GM18507 (cell line): Measurements from ENCODE around the gene RAVER1.
A peak's percentile ranks its signal among the peaks of the same experiment; 100 is the strongest.
"Not testable (repeated sequence)": the region's sequence is repeated elsewhere in the genome, so short reads cannot be mapped to it uniquely, and the experiment has no call there.

ENCODE experiments used
- DNase-seq: peaks from one replicate; pipeline ENCODE4 v3.0.0; 2011; ENCODE audit warnings: low read depth; ENCODE audit not compliant: insufficient read length; ENCODE audit errors: extremely low spot score
- FAIRE-seq: peaks from 2 replicates; lab custom pipeline; 2011; peaks lifted over from hg19 to GRCh38; lab: Jason Lieb, UNC

Gene RAVER1

GRCh38 chr19:10332965-10333757 is at the start of gene RAVER1:
RAVER1 (minus strand) TSS chr19:10333529; CDS start chr19:10333507, 22 bp downstream.
- DNase-seq (peak; percentile 99), FAIRE-seq (peak; percentile 94)

DNA sequence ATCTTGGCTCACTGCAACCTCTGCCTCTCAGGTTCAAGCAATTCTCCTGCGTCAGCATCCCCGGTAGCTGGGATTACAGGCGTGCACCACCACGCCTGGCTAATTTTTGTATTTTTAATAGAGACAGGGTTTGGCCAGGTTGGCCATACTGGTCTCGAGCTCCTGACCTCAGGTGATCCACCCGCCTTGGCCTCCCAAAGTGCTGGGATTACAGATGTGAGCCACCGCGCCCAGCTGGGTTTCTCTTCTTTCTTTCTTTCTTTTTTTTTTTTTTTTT is 49.8 kb upstream of the RAVER1 start:
- DNase-seq, FAIRE-seq: not testable (repeated sequence)

DNA sequence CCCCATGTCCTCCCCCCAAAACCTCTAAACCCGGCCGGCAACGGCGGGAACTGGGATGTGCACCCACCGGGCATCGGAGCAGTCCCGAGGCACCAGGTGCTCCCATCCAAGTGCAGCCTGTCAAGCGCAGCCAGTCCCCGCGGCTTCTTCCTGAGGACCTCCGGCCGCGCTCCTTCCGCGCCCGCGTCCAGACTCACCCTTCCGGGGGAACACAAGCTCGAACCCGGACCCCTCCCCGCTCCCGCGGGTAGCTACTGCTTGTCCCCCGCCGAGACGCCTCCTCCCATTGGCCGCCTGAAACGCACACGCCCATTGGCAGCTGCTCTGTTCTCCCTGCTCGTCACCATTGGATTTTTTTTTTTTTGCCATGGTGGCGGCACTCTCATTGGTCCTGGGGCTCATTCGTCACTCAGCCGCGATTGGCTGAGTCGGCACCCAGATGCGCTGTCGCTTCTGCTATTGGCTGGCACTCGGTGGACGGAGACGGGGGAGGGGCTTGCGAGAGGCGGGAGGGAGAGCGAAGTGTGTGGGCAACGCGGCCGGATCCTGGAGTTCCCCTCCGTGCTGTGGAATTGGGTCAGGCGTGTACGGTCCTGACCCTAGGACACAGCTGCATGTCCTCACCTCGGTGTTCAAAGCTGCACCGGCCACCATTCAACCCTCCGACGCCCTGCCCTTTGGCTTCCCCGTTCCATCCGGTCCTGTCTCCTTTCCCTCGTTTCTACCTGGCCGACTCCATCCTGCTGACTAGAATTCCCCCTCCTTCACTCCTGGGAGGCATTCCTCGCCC is 47.2 kb upstream of the RAVER1 start, which contains the start of gene TYK2:
Gene TYK2, minus strand, starts transcription at position 260 of the 790 bp plus-strand sequence. CDS start 2,166 bp downstream, outside the sequence.
- peak; percentile 100 for DNase-seq
- FAIRE-seq = peak; percentile 100

DNA sequence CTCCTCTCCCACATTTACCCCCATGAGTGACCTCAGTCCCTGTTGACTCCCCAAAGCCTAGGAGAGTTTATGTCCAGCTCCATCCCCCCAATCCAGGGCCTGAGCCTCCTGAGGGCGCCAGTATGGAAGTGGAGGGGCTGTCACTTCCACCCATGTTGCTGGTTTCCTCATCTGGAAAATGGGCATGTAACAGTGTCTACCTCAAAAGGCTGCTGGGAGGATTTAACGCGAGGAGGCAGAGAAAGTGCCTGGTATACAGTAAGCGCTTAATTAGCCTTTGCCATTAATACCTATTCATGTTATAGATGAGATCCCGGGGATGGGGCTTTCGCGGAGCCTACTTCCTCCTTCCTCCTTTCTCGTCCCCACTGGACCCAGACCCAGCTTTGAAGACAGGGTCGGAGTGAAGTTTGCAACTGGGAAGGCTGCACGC is 46.6 kb upstream of the RAVER1 start:
- FAIRE-seq (peak; percentile 29), DNase-seq (no peak)

- FAIRE-seq = no peak
- DNase-seq = no peak
Observed at GRCh38 chr19:10378124-10378523, 44.8 kb upstream of the RAVER1 start.

GRCh38 chr19:10377140-10377640 is 43.9 kb upstream of the RAVER1 start:
- not testable (repeated sequence) for FAIRE-seq, DNase-seq

DNA sequence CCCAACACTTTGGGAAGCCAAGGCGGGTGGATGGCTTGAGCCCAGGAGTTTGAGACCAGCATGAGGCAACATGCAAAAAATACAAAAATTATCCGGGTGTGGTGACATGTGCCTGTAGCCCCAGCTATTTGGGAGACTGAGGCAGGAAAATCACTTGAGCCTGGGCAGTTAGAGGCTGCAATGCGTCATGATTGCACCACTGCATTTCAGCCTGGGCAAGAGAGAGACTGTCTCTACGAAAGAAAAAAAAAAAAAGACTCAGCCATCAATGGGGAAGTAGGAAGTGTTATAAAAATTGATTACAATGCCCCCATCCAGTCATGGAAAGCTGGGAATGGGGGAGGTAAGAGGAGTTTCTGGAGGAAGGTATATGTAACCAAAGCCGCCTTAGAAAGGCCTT is 41.6 kb upstream of the RAVER1 start:
- no peak for DNase-seq
- no peak for FAIRE-seq

DNA sequence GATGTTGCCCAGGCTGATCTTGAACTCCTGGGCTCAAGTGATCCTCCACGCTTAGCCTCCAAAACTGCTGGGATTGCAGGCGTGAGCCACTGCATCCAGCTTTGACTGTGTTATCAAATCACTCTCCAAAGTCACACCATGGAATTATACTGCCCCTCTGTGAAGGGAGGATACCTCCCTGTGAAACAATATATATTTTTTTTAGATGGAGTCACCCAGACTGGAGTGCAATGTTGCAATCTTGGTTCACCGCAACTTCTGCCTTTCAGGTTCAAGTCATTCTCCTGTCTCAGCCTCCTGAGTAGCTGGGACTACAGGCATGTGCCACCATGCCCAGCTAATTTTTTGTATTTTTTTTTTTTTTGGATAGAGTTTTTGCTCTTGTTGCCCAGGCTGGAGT is 39.4 kb upstream of the RAVER1 start:
- no peak for DNase-seq
- FAIRE-seq = no peak

DNA sequence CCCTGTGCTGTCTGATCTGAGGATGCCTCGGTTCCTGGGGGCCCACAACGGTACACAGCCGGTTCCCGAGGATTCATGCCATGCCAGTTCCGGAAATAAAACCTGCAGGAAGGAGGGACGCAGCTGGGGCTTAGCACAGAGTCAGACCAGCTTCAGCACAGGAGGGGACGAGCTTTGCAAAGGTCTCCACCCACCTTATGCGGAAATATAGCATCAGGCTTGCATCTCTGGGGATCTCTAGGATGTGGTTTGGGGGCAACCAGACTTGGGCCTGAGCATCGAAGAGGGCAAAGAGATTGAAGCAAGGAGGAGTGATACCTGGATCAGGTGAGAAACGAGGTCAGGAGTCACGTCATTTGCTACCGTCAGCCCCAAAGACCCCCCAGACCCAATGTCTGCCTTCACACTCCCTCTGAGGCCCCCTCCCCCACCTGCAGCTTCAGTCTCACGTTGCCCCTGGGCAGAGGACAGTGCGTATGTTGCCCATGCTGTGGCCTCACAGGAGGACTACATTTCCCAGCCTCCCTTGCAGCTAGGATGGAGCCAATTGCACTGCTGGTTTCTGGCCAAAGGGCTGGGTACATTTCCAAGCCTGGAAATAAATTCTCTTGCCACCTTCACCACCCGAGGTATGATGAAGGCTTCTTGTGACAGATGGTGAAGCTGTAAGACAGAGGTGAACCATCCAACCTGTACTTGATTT is 34.9 kb upstream of the RAVER1 start:
- no peak for FAIRE-seq

DNA sequence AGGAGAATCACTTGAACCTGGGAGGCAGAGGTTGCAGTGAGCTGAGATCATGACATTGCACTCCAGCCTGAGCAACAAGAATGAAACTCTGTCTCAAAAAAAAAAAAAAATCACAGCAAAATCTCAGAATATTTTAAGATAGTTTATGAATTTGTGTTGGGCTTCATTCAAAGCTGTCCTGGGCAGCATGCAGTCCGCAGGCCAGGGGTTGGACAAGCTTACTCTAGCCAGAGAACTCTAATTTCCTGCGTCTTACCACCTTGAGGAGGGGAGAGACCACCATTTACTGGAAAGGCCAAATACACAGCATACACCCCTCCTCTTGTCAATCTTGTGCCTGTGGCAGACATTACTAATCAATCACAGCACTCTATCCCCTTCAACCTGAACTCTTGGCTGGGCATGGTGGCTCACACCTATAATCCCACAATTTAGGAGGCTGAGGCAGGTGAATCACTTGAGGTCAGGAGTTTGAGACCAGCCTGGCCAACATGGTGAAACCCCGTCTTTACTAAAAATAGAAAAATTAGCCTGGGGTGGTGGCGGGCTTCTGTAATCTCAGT is 33.7 kb upstream of the RAVER1 start:
- FAIRE-seq, DNase-seq: not testable (repeated sequence)

More for the DNA sequence above, 34.9 kb upstream of the RAVER1 start:
- DNase-seq = no peak

GRCh38 chr19:10365518-10365917 is 32.2 kb upstream of the RAVER1 start:
- FAIRE-seq (no peak), DNase-seq (no peak)

DNA sequence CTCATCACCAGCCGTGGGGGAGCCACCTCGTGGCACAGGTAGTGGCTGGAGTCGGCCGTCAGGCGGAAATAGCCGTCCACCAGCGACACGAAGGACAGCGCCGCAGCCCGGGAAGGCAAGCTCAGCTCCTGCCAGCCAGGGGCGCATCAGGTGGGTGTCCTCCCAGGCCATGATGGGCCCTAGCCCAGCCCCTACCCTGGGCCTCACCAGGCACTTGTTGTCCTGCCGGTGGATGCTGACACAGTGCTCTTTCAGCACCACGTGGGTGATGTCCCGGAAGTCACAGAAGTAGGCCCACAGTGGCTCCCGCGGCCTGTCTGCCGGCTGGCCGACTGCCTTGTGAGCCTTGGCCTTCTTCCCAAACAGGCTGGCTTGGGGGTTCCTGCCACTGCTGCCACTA is 31.3 kb upstream of the RAVER1 start:
- DNase-seq (no peak), FAIRE-seq (no peak)

DNA sequence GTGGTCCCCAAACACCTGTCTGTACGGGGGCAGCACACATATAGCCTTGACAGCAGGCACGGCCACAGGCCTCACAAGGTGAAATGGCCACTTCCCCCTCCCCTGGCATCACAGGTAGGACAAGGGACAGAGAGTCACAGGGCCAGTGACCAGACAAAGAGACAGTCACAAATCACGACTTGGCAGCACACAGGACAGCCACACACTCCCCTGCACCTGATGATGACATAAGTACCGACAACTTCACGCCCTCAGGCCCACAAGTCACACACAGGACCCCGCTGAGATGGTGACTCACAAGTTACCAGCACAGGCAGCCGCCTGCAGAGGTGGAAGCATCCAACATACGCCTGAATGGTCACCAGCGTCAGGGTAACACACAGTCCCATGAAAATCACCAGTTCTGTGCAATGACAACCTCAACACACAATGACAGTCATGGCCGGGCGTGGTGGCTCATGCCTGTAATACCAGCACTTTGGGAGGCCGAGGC is 30.5 kb upstream of the RAVER1 start:
- DNase-seq (no peak), FAIRE-seq (no peak)

GRCh38 chr19:10362259-10362658 is 28.9 kb upstream of the RAVER1 start:
- FAIRE-seq (no peak), DNase-seq (no peak)

GRCh38 chr19:10361569-10362011 is 28.3 kb upstream of the RAVER1 start:
- no peak for FAIRE-seq
- DNase-seq = no peak

DNA sequence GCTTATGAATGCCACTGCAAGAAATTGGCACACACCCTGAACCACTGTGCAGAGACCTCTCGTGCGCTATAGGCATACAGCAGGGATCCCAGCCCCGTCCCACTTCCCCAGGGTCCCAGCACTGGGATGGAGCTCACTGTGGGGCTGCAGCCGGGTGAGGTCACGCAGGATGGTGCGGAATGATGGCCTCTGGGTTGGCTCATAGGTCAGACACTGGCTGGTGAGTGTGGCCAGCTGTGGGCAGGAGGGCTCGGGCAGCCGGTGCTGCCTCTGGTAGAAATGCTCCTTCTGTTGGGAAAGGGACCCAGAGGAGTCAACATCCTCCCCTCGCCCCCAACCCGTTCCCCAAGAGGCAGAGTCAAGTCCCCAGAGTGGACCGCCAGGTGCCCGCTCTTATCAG is 23.1 kb upstream of the RAVER1 start:
- DNase-seq (no peak), FAIRE-seq (no peak)

GRCh38 chr19:10353793-10354391 is 20.6 kb upstream of the RAVER1 start:
- no peak for DNase-seq

DNA sequence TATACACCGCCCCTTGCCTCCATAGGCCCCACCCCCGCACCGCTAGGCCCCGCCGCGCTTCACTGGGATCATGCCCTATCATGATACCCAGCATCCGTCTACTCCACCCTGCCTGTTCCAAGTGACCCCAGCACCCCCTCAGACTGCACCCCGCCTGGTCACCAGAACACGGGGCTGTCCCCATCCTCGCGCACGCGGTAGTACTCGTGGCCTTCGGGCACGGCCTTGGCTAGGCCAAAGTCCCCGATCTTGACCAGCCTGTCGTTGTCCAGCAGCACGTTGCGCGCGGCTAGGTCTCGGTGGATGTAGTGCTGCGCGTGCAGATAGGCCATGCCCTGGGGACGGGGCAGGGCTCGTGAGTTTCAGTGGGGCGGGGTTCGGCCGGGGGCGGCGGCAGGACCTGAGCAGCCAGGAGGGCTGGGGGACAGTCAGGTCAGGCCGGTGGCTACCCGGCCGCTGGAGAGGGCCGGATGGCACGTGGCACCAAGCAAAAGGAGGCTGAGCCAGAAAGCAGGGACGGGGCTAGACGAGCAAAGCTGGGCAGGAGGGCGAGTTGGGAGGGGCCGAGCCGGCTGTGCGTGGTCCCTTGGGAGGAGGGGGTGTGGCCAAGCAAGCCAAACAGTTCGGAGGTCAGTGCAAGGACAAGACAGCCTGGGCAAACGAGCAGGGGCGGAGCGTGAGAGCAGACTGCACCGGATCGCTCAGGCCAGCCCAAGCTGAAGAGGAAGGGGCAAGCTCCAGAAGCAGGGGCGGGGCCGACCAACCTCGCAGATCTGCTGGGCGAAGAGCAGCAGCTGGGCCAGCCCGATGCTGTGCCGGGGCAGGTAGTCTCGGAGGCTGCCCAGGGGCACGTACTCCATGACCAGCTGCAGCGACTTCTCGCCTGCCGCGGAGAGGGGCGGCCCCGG is 19.7 kb upstream of the RAVER1 start:
- DNase-seq (no peak), FAIRE-seq (no peak)

More at GRCh38 chr19:10353793-10354391, 20.6 kb upstream of the RAVER1 start:
- no peak for FAIRE-seq
